ENCODE results near the gene R3HDM1.

- TF ChIP-seq POLR2A (IDR thresholded peaks at IDR 0.05) (no peak), CTCF (IDR thresholded peaks at IDR 0.05) (no peak)
Observed at GRCh38 chr2:135612319-135612718, 81.0 kb downstream of the R3HDM1 start.
